Activated CD4-positive, alpha-beta T cell treated with anti-CD3 and anti-CD28 coated beads for 4 hours (primary cell): ENCODE measurements around the gene NUDT9.
A peak's percentile ranks its signal among the peaks of the same experiment; 100 is the strongest.
"Not testable (repeated sequence)": the region's sequence is repeated elsewhere in the genome, so short reads cannot be mapped to it uniquely, and the experiment has no call there.

Experiments
- DNase-seq, 2 donors: peaks; one replicate each; pipeline ENCODE4 v3.0.0-alpha.2; 2020

Gene NUDT9, protein sequence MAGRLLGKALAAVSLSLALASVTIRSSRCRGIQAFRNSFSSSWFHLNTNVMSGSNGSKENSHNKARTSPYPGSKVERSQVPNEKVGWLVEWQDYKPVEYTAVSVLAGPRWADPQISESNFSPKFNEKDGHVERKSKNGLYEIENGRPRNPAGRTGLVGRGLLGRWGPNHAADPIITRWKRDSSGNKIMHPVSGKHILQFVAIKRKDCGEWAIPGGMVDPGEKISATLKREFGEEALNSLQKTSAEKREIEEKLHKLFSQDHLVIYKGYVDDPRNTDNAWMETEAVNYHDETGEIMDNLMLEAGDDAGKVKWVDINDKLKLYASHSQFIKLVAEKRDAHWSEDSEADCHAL

DNA sequence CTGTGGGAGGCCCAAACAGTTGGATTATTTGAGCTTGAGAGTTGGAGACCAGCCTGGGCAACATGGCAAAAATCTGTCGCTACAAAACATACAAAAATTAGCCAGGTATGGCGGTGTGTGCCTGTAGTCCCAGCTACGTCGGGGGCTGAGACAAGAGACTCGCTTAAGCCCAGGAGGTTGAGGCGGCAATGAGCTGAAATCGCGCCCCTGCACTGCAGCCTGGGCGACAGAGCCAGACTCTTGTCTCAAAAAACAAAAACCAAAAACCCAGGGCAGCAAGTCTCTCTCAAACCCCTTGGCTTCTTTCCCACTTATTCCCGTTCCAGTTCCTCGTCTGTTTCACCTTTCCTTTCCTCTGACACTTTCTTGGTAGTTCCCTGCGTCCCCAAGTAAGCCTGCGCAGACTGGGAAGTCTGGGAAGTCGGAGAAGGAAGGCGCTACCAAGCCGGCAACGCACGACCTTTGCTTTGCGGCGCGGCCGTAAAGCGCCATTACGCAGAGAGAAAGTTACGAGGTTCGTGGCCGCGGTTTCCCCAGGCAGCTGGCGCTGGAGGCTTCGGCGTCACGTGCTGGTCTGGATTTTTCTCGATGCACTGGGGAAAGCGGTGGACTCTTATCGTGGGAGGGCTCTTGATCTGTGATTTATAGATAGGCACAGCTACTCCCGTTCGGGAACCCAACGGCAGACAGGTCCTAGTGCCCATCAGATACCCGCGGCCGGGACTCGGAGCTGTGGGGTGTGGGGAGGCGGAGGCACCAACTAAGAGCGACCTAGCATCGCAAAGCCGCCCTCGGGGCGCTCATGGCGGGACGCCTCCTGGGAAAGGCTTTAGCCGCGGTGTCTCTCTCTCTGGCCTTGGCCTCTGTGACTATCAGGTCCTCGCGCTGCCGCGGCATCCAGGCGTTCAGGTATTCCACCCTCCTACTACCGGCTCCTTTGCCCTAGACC is at the start of gene NUDT9:
TSS of gene NUDT9 (plus strand) at position 470 of the 949 bp plus-strand sequence. CDS start at position 803, 333 bp downstream.
- DNase-seq = peak; percentile 78 to 81

- no peak for DNase-seq
Measured at GRCh38 chr4:87375719-87376291, 46.6 kb upstream of the NUDT9 start.

GRCh38 chr4:87377816-87378215 is 44.6 kb upstream of the NUDT9 start:
- no peak for DNase-seq

- DNase-seq = no peak
Measured at GRCh38 chr4:87382116-87382515, 40.3 kb upstream of the NUDT9 start.

DNA sequence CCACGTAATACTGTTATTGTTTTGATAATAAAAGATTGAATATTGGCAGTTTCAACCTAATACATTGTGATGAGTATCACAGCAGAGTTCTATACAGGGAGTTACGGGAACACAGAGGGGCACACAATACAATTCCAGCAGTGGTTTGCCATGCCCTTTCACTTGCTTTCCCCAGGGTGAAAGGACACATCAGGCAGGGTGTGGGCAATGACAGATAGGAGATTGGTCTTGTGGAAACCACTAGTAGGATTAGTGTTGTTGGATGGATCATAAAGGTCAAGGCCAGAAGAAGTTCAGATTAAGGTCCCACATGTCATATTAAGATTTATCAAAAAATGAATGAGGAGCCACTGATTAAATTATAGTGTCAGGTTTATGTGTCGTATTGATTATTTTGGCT is 39.4 kb upstream of the NUDT9 start:
- DNase-seq = no peak

DNA sequence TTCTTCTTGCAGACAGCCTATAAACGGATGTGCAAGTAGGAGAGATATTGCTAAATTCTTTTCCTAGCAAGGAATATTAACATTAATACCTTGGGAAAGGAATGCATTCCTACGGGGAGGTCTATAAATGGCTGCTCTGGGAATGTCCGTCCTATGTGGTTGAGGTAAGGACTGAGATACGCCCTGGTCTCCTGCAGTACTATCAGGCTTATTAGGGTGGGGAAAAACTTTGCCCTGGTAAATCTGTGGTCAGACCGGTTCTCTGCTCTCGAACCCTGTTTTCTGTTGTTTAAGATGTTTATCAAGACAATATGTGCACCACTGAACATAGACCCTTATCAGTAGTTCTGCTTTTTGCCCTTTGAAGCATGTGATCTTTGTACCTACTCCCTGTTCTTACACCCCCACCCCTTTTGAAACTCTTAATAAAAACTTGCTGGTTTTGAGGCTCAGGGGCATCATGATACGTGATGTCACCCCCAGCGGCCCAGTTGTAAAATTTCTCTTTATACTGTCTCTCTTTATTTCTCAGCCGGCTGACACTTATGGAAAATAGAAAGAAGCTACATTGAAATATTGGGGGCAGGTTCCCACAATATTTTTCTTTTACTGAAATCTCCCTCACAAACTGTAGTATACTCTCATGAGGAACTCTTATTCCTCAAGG is 37.8 kb upstream of the NUDT9 start:
- not testable (repeated sequence) for DNase-seq

- no peak for DNase-seq
Measured at GRCh38 chr4:87387237-87387636, 35.1 kb upstream of the NUDT9 start.

- no peak for DNase-seq
Measured at GRCh38 chr4:87388901-87389300, 33.5 kb upstream of the NUDT9 start.

DNA sequence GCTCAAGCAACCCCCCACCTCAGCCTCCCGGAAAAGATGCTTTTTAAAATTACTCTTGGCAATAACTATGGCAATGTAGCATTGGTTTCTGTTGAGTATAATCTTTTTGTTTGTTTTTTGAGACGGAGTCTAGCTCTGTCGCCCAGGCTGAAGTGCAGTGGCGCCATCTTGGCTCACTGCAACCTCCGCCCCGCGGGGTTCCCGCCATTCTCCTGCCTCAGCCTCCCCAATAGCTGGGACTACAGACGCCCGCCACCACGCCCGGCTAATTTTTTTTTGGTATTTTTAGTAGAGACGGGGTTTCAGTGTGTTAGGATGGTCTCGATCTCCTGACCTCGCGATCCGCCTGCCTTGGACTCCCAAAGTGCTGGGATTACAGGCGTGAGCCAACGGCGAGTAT is 32.3 kb upstream of the NUDT9 start:
- not testable (repeated sequence) for DNase-seq

DNA sequence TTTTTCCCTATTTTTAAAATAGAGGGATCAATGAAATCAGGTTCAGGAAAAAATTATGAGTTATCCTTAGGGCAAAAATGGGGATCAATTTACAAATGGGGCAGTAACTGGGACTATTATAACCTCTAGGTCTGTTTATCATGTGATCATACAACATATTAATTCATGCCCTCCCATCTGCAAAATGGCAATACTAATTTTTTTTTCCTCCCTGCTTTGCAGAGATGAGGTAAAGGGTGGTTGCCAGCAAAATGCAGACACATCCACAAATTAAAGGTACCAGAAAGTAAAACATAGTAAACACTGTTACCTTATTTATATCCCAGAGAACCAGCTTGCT is 31.9 kb upstream of the NUDT9 start:
- DNase-seq = no peak

DNA sequence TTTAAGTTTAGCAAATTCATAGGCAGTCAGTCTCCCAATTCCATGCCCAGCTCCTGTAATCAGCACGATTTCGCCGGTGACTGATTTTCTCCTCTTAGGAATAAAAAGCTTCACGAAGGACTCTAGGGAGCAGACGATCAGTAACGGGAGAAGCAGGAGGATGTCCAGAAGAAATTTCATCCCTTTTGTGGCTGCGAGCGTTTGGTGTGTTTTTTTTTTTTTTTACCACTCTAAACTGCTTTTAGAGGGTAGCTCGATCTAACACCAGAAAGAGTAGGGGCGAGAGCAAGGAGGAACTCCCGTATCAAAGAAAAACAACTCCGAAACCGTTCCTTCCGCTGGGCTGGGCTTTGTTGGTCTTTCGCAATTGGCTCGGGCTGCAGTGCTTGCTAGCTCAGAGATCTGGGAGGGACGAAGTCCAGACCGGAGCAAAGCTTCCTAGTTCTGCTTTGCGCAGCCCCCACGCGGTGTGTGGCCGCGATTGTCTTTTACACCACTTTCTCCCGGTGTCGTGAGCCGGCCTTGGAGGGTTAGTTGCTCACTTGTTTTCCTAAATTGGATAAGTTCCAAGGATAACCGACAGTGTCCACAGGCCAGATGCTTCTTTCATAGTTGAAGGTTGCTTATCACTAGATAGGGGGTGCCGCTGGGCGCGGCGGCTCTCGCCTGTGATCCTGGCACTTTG is 31.3 kb upstream of the NUDT9 start, which contains the start of gene HSD17B11:
TSS of gene HSD17B11 (minus strand) at position 298 of the 685 bp plus-strand sequence. CDS start at position 180, 118 bp downstream.
- DNase-seq = peak; percentile 73

GRCh38 chr4:87391576-87392054 is 30.8 kb upstream of the NUDT9 start:
- DNase-seq = no peak

DNA sequence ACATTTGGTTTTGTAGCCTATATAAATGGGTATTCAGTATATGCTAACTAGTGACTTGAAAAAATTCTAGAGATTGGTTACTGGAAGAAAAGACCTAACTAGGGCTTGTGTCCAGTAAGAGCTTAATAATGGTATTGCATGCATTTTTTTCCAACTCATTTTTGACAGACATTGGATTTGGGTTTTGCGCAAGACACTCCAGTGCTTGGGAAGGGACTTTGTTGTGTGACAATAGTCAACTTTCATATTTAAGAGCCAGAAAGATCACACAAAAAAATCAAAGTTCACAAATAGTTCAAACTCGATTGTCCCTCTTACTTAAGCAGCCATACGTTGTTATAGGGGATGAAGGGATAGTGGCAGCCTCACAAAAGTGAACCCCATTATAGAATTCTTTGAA is 30.2 kb upstream of the NUDT9 start:
- DNase-seq = no peak

GRCh38 chr4:87395073-87395472 is 27.3 kb upstream of the NUDT9 start:
- peak in 1 of 2 donors; percentile 13 for DNase-seq

DNA sequence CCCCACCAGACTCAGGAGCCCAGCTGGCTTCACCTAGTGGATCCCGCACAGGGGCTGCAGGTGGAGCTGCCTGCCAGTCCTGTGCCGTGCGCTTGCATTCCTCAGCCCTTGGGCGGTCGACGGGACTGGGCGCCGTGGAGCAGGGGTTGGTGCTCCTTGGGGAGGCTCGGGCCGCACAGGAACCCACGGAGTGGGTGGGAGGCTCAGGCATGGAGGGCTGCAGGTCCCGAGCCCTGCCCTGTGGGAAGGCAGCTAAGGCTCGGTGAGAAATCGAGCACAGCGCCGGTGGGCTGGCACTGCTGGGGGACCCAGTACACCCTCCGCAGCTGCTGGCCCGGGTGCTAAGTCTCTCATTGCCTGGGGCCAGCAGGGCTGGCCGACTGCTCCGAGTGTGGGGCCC is 26.5 kb upstream of the NUDT9 start:
- not testable (repeated sequence) for DNase-seq

GRCh38 chr4:87399148-87399547 is 23.2 kb upstream of the NUDT9 start:
- no peak for DNase-seq

- no peak for DNase-seq
Measured at GRCh38 chr4:87399954-87400353, 22.4 kb upstream of the NUDT9 start.

GRCh38 chr4:87403732-87404131 is 18.6 kb upstream of the NUDT9 start:
- not testable (repeated sequence) for DNase-seq

DNA sequence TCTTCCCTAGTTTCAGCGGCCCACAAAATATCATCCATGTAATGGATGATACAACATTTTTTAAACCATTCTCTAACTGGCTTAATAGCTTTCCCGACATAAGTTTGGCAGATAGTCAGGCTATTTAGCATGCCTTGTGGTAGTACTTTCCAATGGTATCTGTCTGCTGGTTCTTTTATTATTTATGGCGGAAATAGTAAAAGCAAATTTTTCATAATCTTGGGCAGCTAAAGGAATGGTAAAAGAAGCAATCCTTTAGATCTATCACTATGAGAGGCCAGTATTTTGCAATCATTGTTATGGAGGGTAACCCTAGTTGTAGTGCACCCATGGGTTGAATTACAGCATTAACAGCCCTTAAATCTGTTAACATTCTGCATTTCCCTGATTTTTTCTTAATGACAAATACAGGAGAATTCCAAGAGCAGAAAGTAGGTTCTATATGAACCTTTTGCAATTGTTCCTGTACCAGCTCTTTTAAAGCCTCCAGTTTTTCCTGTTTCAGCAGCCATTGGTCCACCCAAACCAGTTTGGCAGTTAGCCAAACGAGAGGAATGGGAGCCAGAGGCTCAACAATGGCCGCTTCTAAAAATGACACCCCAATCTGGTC is 17.1 kb upstream of the NUDT9 start:
- no peak for DNase-seq

DNA sequence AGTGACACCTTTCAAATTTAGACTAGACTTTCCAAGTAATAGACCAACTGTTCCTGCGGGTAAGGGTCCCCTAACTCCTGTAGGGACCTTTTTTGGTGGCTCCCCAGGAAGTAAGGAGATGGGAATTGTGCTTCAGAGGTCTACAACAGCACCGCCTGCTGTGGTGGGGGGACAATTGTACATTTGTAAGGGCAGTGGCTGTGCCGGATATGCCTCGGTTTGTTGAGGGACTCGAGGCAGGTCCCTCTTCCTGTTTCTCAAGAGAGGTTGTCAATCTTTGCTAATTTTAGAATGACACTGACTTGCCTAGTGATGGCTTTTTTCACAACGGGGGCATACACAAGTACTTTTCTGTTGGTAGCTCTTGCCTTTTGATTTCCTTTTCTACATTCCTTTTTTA is 15.9 kb upstream of the NUDT9 start:
- no peak for DNase-seq

DNA sequence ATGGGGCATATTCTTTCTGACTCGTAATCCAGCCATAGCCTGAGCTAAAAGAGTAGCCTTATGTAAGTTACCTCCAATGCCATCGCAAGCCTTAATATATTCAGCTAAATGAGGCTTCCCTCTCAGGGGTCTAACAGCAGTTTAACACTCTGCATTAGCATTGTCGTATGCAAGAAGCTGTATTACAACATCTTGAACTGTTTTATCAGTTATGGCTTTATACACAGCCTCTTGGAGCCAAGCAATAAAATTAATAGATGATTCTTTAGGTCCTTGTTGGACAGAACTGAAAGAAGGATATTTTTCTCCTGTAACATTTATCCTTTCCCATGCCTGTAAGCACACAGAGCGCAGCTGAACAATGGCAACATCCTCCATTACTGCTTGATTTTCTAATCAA is 15.5 kb upstream of the NUDT9 start:
- DNase-seq = not testable (repeated sequence)
